H1 (cell line): ENCODE results near the gene ATP6V0E2. TPM values are rescaled to one million over a fixed set of nuclear protein-coding genes. Genes with fewer than 3 reads are reported as not detected.

Source experiments
- CBX8 ChIP-seq: fragments of 300-800, 300-1000 bp; sonication (generic); IDR thresholded peaks from 2 replicates; pipeline ENCODE4 v1.7.1; 2016; ENCODE audit warnings: low read depth, low read length, borderline replicate concordance
- GABPA ChIP-seq: IDR thresholded peaks from 2 replicates; pipeline ENCODE4 v1.6.1; 2011; ENCODE audit warnings: mild to moderate bottlenecking, low read length, moderate library complexity, borderline replicate concordance; ENCODE audit not compliant: insufficient read depth
- MAFK ChIP-seq: IDR thresholded peaks from 2 replicates; pipeline ENCODE4 v1.6.1; 2012; ENCODE audit warnings: low read depth, mild to moderate bottlenecking, improper control_type of control experiment, low read length
- PHF8 ChIP-seq: fragments of 200-600 bp; sonication (generic); conservative IDR thresholded peaks from 2 replicates; pipeline ENCODE4 v1.7.1; 2012; ENCODE audit warnings: low read depth, mild to moderate bottlenecking, inconsistent platforms, low read length, moderate library complexity
- SIN3A ChIP-seq, 2 experiments: IDR thresholded peaks in 1 of 2; conservative IDR thresholded peaks in 1 of 2; 2 replicates each; pipeline ENCODE4 v1.6.1; 2011 to 2012; ENCODE audit warnings: low read length in 2 of 2, improper control_type of control experiment in 1 of 2, low read depth in 1 of 2, mild to moderate bottlenecking in 1 of 2
- polyA plus RNA-seq, 7 experiments: library from polyadenylated mRNA; depleted of rRNA in 3 of 7; stranded (reverse) in 5 of 7; unstranded in 2 of 7; fragments of >200 nt in 5 of 7; fragments of 200-250 nt in 2 of 7; gene quantifications; 1 replicate in 5 of 7; 2 replicates in 1 of 7; 4 replicates in 1 of 7; pipeline versions ENCODE4 v1.2.1 to v1.2.3, GENCODE V29; 2011 to 2013; ENCODE audit warnings: missing spikeins in 2 of 7, mixed read lengths in 2 of 7
- total RNA-seq: library from RNA; stranded (reverse); fragmentation: NEBNext Ultra II Directional; extraction: Animal tissue kit (Norgen Biotek cat#: 25700); gene quantifications from 2 replicates; pipeline ENCODE4 v1.2.1, GENCODE V29; 2021
- TF ChIP-seq, protein P1 (sequence below): IDR thresholded peaks from 2 replicates; pipeline ENCODE4 v1.6.1; 2011; ENCODE audit warnings: low read length, improper control_type of control experiment

ATP6V0E2 gene
- total and polyA plus RNA-seq, 2 of the 8 experiments (the other 6 are each of a cell fraction or from before 2014, with no cell fraction given), result 26.1 to 47.9 TPM

DNA sequence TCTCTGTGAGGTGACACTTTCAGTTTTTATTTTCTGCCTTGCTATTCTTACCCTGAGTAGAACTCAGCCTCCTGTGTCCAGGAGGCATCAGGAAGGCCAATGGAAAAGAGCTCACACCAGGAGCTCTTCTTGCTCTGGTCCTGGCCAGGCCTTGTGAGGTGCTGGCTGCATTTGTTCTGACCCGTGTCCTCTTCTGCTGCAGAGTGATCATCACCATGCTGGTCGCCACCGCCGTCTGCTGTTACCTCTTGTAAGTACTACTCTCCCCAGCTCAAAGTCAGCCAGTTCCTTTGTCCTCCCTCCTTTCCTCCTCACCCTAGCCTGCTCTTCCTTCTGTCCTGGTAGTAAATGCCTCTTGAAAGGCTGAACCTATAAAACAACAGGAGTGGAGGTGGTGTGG is 1.6 kb downstream of the ATP6V0E2 start (continued):
- no peak for TF ChIP-seq CBX8
- no peak for TF ChIP-seq PHF8
- no peak for TF ChIP-seq SIN3A (conservative IDR thresholded peaks at IDR 0.05 in 1 of 2, IDR thresholded peaks at IDR 0.05 in 1 of 2; ENCODE audit: low read depth in 1 of 2, low read length in 2 of 2)
- TF ChIP-seq, protein P1, sequence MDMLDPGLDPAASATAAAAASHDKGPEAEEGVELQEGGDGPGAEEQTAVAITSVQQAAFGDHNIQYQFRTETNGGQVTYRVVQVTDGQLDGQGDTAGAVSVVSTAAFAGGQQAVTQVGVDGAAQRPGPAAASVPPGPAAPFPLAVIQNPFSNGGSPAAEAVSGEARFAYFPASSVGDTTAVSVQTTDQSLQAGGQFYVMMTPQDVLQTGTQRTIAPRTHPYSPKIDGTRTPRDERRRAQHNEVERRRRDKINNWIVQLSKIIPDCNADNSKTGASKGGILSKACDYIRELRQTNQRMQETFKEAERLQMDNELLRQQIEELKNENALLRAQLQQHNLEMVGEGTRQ, result no peak
- TF ChIP-seq MAFK, result no peak
- no peak for TF ChIP-seq GABPA
